SK-N-SH treated with all-trans-retinoic acid at 6 μM for 48 hours (cell line): Measurements from ENCODE around the gene LCE1D.

Experiments
- ATAC-seq: fragments of 200-7000 bp; cut with Tn5 transposase; 3 replicates; pipeline ENCODE4 v1.9.1; 2020; ENCODE audit warnings: mild to moderate bottlenecking, moderate library complexity
- ARNTL ChIP-seq: fragments of 450-650 bp; formaldehyde crosslinking; IDR thresholded peaks from 2 replicates; pipeline ENCODE4 v1.5.0; 2020; ENCODE audit warnings: low read depth, mild to moderate bottlenecking, moderate library complexity, borderline replicate concordance
- BACH2 ChIP-seq: fragments of 250-450 bp; sonication (Bioruptor Pico); IDR thresholded peaks from 2 replicates; pipeline ENCODE4 v1.9.0; 2021; ENCODE audit warnings: mild to moderate bottlenecking, borderline replicate concordance
- CREB5 ChIP-seq: fragments of 250-450 bp; sonication (Bioruptor Pico); IDR thresholded peaks from 2 replicates; pipeline ENCODE4 v1.5.1; 2020; ENCODE audit warnings: low read depth, mild to moderate bottlenecking, moderate library complexity
- ISL1 ChIP-seq: fragments of 250-450 bp; sonication (Bioruptor Pico); IDR thresholded peaks from 2 replicates; pipeline ENCODE4 v2.1.2; 2022; ENCODE audit warnings: mild to moderate bottlenecking, moderate library complexity
- POU6F1 ChIP-seq: fragments of 250-450 bp; sonication (Bioruptor Pico); IDR thresholded peaks from 2 replicates; pipeline ENCODE4 v1.8.0; 2021; ENCODE audit warnings: low read depth, mild to moderate bottlenecking, moderate library complexity, borderline replicate concordance
- PPARA ChIP-seq: fragments of 250-450 bp; sonication (Bioruptor Pico); IDR thresholded peaks from 2 replicates; pipeline ENCODE4 v1.5.0; 2020; ENCODE audit warnings: mild to moderate bottlenecking, borderline replicate concordance
- RARB ChIP-seq: fragments of 250-450 bp; sonication (Bioruptor Pico); IDR thresholded peaks from 2 replicates; pipeline ENCODE4 v1.8.0; 2021; ENCODE audit warnings: mild to moderate bottlenecking, moderate library complexity
- TCF4 ChIP-seq: fragments of 250-450 bp; sonication (Bioruptor Pico); IDR thresholded peaks from 2 replicates; pipeline ENCODE4 v1.8.0; 2021; ENCODE audit warnings: mild to moderate bottlenecking, moderate library complexity, borderline replicate concordance
- TOX ChIP-seq: fragments of 250-450 bp; sonication (Bioruptor Pico); IDR thresholded peaks from 2 replicates; pipeline ENCODE4 v1.8.0; 2021; ENCODE audit warnings: mild to moderate bottlenecking, moderate library complexity, borderline replicate concordance
- TSHZ2 ChIP-seq: fragments of 250-450 bp; sonication (Bioruptor Pico); IDR thresholded peaks from 2 replicates; pipeline ENCODE4 v1.5.0; 2020; ENCODE audit warnings: mild to moderate bottlenecking, moderate library complexity
- ZFP30 ChIP-seq: fragments of 450-650 bp; formaldehyde crosslinking; IDR thresholded peaks from 2 replicates; pipeline ENCODE4 v1.5.0; 2022; ENCODE audit warnings: mild to moderate bottlenecking, moderate library complexity
- ZNF565 ChIP-seq: fragments of 450-650 bp; formaldehyde crosslinking; conservative IDR thresholded peaks from 2 replicates; pipeline ENCODE4 v1.5.0; 2020; ENCODE audit warnings: low read depth, mild to moderate bottlenecking, moderate library complexity
- ZNF8 ChIP-seq: fragments of 450-650 bp; formaldehyde crosslinking; IDR thresholded peaks from 2 replicates; pipeline ENCODE4 v1.5.0; 2020; ENCODE audit warnings: mild to moderate bottlenecking, moderate library complexity

The LCE1D gene

GRCh38 chr1:152842556-152842955 is 46.0 kb downstream of the LCE1D start, which contains the start of gene LCE6A:
Gene LCE6A (plus strand): TSS chr1:152842856. CDS start chr1:152843521, 665 bp downstream.
- no peak for ATAC-seq
- TF ChIP-seq TCF4 (no peak), PPARA (no peak), POU6F1 (CRISPR knock-in tag) (no peak), ISL1 (CRISPR knock-in tag) (no peak), ZNF8 (CRISPR knock-in tag) (no peak), ZNF565 (CRISPR knock-in tag) (no peak), BACH2 (no peak), TOX (CRISPR knock-in tag) (no peak), CREB5 (CRISPR knock-in tag) (no peak), ARNTL (no peak), RARB (no peak), TSHZ2 (CRISPR knock-in tag) (no peak), ZFP30 (CRISPR knock-in tag) (no peak)
